Fibroblast of skin of left quadriceps (primary cell): ENCODE measurements around the gene MFSD11.
"Not testable (repeated sequence)": the region's sequence is repeated elsewhere in the genome, so short reads cannot be mapped to it uniquely, and the experiment has no call there.

Experiments used
- DNase-seq, 2 experiments: peaks; one replicate each; pipeline ENCODE4 v3.0.0-alpha.2; 2013; ENCODE audit warnings: low read depth in 2 of 2

MFSD11 gene

DNA sequence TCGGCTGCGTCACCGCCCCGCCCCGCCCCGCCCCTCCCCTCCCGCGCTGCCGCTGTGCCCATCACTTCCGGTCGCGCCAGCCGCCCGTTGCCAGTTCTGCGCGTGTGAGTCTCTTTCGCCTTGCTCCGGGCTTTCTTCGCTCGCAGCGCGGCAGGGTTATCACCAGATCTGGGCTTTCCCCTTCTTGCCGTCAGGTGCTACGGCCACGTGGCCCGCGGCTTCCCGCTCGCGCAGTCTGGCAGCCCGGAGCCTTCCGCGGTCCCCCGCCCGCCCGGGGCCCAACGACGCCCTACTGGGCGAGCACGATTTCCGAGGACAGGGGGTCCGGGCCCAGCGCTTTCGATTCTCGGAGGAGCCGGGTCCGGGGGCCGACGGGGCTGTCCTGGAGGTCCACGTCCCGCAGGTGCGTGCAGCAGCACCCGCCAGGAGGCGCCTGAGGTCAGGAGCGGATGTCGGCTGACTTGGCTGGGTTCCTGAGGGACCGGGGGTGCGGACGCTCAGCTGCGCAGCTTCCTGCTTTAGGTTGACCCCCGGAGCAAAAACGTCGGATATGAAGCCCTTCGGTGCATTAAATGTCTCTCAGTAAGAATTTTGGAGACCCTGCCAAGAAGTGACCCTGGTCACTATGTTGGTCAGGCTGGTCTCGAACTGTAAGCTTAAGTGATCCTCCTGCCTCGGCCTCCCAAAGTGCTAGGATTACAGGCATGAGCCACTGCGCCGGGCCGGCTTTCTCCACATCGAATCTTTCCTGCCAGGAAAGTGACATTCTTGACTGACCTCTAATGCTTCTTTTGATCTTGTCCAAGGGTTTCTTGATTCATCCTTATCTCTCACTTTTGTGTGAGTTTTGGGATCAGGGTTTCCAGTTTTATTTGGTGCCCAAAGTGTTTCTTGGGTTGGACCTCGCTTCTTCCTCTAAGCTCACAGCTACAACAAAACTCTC is 10.9 kb upstream of the MFSD11 start, which contains the start of gene METTL23:
METTL23 (plus strand) TSS at position 64 of the 943 bp plus-strand sequence. CDS start 2,872 bp downstream, outside the sequence.
- no peak for DNase-seq

- no peak for DNase-seq
These were observed 10.0 kb upstream of the MFSD11 start for GRCh38 chr17:76727745-76728456.

GRCh38 chr17:76731800-76732733 is 5.9 kb upstream of the MFSD11 start:
- not testable (repeated sequence) for DNase-seq

DNA sequence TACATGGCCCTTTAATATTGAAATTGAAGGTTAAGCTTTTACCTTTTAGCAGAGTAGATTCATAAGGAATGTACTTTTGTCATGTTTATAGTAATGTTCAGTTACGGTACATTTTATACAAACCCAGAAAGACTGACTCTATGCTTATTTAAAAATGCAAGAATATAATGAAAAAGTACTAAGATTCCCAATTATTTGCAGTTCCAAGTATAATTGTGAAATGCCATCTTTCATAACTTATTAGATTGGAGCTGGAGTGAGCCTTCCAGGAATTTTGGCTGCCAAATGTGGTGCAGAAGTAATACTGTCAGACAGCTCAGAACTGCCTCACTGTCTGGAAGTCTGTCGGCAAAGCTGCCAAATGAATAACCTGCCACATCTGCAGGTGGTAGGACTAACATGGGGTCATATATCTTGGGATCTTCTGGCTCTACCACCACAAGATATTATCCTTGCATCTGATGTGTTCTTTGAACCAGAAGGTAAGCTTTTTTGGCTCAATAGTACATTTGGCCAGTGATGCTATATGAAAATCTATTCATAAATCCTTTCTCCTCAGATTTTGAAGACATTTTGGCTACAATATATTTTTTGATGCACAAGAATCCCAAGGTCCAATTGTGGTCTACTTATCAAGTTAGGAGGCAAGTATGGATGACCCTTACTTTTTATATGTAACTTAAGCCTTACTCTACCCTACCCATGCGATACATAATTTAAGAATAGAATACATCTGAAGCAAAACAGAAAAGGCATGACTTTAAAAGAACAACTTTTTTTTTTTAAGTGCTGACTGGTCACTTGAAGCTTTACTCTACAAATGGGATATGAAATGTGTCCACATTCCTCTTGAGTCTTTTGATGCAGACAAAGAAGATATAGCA is 4.9 kb upstream of the MFSD11 start:
- DNase-seq, result no peak

- DNase-seq, result no peak
These were observed 4.3 kb upstream of the MFSD11 start for GRCh38 chr17:76733618-76733957.

DNA sequence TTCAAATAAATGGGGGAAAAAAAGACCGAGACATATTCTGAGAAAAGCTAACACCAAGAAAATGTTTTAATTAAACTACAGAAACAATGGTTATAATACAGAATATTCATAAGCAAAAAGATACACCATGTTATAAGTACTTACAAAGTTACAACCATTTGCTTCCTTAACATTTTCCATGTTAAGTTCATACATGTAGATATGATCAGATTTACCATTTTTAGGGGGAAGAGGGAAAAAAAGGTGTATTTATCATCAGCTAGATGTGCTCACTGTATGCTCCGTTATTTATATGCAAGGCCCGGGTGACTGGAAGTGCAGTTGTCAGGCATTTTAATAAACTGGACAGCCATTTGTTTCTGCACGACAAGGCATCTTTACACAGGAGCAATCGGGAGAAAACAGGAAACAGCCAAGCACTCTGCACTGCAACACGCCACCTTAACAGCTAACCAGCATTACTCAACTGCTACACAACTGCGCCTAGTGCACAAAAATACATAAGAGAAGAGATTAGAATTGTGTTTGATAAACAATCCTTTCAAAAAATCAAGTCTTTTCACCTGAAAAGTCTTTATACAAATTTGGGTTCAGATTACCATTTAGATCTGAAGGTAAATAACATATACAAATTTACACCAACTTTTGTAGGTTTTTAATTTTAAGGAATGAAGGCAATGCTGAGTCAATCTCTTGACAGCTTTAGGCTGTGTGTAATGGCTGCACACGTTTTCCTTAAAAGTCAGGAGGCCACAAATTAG is 3.7 kb upstream of the MFSD11 start:
- DNase-seq, result no peak

GRCh38 chr17:76735006-76735405 is 2.9 kb upstream of the MFSD11 start:
- DNase-seq, result no peak

- DNase-seq, result no peak
These were observed 2.2 kb upstream of the MFSD11 start for GRCh38 chr17:76735586-76736348.

DNA sequence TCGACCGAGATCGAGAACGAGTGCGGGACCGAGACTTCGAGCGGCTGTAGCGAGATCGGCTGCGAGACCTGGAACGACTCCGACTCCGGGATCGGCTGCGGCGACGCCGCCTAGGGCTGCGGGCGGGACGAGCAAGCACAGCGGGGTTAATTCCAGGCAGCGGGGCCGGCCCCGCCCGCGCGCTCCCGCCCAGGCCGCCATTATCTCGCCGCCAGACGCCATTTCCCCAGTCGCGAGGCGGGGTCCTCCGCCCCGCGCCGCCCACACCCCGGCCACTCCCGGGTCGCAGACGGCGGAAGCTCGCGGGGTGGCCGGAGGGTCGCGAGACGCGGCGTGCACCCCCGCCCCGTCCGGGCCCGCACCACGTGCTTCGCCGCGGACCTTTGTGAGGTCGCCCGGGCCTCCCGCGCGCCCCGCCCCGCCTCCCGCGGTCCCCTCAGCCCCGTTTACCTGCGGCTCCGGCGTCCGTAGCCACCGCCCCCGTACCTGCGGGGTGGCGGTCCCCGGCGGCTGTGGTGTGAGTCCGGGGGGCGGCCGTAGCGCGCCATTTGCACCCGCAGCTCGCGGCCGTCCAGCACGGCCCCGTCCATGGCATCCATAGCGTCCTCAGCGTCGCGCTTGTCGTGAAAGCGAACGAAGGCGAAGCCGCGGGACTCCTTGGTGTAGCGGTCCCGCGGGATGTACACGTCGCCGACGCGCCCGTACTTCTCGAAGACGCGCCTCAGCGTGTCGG is 1.4 kb upstream of the MFSD11 start:
- DNase-seq, result no peak

- peak; percentile 99 for DNase-seq
These were observed 740 bp upstream of the MFSD11 start, which contains the start of gene SRSF2 for GRCh38 chr17:76737082-76737675. TSS of gene SRSF2 (minus strand) at chr17:76737331. CDS start at chr17:76737160, 171 bp downstream.

- no peak for DNase-seq
These were observed 540 bp downstream of the MFSD11 start for GRCh38 chr17:76738468-76738850.

- DNase-seq, result not testable (repeated sequence)
These were observed 1.7 kb downstream of the MFSD11 start for GRCh38 chr17:76739568-76740115.

GRCh38 chr17:76740329-76741118 is 2.6 kb downstream of the MFSD11 start:
- DNase-seq, result no peak

GRCh38 chr17:76742958-76743357 is 5.0 kb downstream of the MFSD11 start:
- no peak for DNase-seq

- no peak for DNase-seq
These were observed 6.8 kb downstream of the MFSD11 start for GRCh38 chr17:76744747-76745146.

GRCh38 chr17:76745785-76746184 is 7.9 kb downstream of the MFSD11 start:
- not testable (repeated sequence) for DNase-seq
